GM21447 (cell line): Measurements from ENCODE around the gene FTCD.
"Not testable (repeated sequence)": the region's sequence is repeated elsewhere in the genome, so short reads cannot be mapped to it uniquely, and the experiment has no call there.

Experiments used
- ATAC-seq: cut with Tn5 transposase; IDR thresholded peaks from one replicate; pipeline ENCODE4 v1.9.1; 2021; ENCODE audit not compliant: unreplicated experiment

Gene FTCD

DNA sequence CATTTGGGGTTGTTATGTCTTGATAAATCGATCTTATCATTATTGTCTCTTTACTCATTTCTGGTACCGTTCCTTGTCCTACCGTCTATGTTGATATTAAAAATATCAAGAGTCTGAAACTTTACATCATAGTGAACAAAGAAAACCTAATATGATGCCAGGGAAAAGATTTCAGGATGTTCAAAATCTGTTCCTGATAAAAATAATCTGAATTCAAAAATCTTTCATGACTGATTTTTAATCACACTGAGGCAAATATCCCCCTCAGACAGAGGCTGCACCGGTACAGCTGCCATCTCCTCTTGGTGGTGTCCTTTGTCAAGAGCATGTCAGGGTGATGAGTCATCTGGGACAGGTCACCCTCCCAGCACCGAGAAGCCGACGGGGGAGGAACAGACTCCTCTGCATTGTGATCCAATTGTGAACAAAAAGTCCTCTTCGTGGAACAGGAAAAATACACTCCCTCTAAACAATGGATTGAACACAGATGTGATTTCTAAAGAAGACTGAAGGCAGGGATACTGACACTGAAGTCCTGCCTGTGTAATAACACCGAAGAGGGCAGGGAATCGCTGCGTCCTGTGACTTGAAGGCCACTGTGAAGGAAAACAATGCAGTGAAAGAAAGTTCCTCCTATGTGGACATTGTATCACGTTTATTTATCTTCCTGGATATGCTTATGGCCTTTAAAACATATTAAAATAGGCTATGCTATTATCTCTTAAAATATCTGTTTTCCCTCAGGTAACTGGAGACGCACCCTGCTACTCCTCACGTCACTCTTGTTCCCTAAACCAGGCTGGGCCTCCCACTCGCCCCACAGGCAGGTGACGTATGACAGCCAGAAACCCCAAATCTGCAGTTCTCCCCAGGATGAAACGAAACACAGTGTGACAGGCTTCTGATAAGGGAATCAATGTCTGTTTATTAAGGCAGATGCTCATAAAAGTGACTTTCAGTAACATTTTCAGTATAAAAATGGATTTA, 33.1 kb upstream of the FTCD start:
- ATAC-seq: no peak

DNA sequence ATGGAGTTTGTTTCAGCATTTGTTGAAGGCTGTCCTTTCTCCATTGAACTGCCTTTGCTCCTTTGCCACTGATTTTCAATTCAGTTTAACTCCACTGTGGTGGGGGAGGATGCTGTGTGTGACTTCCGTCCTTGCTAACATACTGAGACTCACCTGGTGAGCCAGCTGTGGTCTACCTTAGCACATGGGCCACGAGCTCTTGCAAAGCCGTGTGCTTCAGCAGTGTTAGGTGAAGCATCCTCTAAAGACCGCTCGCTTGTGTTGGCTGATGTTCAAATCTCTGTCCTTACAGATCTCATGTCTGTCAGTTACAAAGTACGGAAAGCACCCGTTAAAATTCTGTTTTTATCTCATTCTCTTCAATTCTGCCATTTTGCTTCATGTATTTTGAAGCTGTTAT, 32.4 kb upstream of the FTCD start:
- ATAC-seq: no peak

DNA sequence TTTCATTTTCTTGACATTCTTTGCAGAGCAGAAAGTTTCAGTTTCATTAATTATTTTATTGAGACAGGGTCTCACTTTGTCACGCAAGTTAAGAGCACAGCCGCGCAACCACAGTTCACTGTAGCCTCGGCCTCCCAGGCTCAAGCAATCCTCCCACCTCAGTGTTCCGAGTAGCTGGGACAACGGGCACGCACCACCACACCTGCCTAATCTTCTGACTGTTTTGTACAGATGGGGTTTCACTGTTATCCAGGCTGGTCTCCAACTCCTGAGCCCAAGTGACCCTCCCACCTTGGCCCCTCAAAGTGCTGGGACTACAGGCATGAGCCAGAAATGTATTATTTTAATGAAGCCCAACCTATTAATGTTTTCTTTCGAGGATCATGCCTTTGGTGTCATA, 31.9 kb upstream of the FTCD start:
- no peak for ATAC-seq

DNA sequence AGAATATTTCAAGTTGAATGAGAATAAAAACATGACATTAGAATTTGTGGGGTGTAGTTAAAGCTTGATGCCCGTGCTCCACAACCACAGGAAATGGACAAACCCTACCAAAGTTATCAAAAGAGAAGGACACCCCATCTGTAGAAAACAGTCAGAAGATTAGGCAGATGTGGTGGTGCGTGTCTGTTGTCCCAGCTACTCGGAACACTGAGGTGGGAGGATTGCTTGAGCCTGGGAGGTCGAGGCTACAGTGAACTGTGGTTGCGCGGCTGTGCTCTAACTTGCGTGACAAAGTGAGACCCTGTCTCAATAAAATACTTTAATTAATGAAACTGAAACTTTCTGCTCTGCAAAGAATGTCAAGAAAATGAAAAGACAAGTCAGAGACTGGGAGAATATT, 30.3 kb upstream of the FTCD start:
- no peak for ATAC-seq

DNA sequence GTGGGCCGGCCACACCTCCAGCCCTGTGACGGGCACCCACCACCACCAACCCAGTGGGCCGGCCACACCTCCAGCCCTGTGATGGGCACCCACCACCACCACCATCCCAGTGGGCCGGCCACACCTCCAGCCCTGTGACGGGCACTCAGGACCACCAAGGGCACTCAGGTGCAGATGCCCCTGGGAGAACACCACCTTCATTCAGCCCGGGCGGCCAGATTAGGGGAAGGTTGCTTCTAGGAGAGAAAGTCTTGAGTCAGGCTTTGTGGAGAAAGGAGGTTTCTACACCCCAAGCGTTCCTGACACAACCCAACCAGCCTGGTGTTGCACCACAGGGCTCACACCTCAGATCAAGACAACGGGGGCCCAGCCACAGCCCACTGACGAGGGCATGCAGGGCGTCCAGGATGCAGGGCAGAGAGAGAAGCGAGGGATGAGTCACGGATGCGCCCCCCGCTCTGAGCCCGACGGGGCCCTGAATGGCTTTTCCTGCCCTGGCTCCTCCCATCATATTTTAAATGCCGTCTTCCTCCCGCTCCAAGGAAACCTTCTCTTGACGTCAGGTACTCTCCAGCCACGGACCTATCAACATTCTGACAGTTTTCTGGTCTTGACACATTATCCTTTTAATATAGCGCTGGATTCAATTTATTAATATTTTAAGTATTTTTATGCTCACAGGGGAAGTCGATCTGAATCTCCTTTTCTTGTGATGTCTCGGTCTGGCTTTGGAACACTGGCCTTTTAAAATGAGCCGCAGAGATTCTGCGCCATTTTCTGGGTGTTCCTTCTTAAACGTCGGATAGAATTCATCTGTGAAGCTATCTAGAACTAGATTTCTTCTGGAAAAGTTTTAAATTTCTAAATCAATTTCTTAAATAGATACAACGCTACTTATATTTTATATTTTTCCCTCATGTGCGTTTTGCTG, 29.5 kb upstream of the FTCD start:
- peak; percentile 62 for ATAC-seq

DNA sequence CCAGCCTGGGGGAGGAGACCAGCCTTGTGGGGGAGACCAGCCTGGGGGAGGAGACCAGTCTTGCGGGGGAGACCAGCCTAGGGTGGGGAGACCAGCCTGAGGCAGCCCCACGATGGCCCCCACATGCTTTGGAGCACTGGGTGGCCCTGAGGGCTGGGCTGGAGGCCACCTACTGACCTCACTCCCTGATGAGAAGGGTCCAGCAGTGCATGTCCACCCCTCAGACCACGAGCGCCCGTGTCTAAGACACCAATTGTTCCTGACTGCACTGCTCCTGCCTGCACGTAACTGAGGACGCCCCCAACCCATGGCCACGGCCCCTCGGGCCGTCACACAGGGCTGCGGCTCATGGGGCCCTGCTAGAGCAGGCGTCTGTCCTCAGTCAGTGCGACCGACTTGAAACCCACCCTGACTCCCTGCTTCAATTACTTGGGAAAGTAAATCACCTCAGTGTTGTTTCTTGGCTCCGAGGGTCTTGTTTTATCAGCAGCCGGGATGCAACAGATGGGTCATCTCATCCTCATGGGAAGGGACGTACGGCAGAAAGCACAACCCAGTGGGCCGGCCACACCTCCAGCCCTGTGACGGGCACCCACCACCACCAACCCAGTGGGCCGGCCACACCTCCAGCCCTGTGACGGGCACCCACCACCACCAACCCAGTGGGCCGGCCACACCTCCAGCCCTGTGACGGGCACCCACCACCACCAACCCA, 28.7 kb upstream of the FTCD start, which contains the start of gene SPATC1L:
SPATC1L (minus strand) TSS at position 550 of the 715 bp plus-strand sequence. CDS start 1,643 bp downstream, outside the sequence.
- ATAC-seq: peak; percentile 58

DNA sequence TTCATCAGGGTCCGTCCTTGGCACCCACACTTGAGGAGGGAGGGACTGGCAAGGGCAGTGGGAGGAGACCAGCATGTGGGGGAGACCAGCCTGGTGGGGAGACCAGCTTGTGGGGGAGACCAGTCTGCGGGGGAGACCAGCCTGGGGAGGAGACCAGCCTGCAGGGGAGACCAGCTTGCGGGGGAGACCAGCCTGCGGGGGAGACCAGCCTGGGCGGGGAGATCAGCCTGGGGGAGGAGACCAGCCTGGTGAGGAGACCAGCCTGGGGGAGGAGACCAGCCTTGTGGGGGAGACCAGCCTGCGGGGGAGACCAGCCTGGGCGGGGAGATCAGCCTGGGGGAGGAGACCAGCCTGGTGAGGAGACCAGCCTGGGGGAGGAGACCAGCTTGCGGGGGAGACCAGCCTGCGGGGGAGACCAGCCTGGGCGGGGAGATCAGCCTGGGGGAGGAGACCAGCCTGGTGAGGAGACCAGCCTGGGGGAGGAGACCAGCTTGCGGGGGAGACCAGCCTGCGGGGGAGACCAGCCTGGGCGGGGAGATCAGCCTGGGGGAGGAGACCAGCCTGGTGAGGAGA, 28.0 kb upstream of the FTCD start:
- ATAC-seq: not testable (repeated sequence)

DNA sequence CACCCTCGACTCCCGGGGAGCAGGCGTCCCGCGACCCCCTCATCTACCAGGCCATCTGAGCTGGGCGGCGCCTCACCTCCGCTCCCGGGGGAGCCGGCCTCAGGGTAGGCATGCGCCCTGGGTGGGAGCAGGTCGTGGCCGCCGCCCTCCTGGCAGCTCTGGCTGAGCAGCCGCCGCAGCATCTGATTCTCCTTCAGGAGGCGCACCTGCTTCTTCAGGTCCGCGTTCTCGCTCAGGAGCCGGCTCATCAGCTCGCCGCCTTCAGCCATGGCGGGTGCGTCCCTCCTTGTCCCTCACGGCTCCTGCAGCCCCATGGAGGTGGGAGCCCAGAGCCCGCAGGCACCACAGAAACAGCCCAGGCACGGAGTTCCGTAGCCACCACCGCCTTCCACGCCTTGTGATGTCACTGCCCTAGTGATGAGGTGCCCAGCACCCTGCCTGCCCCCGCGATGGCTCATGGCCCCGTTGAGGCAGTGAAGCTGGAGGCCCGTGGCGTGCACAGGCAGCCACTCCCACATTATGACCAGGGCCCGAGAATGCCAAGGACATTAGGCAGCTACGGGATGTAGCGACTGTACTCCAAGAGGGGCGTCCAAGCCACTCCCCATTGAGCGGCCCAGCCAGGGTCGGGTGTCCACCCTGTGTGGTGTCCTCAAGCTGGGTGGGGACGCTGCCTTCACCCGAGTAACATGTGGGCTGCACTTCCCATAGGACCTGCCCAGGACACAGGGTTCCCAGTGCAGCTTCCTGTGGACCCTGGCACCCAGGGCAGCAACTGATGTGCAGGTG, 27.4 kb upstream of the FTCD start:
- ATAC-seq: no peak

DNA sequence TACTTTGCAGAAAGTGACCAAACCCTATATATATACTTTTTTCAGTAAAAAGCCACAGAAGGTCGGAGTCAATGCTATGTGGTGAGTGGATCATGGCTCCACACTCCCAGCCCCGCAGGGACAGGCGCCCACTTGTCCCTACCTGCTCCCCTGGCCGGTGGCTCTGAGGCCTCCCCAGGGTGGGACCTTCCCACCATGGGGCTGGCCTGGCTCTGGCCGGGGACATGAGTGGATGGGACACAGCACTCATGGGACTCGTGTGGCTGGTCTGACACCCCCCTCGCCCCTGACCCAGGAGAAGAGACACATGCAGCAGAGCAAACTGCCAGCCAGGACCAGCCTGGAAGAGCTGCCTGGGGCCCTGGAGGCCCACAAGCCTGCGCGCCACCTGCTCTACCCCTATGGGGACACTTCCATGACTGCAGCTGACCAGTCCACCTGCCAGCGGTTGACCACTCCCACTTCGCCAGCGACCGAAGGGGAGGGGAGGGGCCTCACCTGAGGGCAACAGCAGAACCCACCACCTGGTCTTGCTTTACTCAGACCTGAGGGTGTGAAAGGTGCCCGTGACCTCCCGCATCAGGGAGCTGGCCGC, 26.7 kb upstream of the FTCD start:
- ATAC-seq: no peak

DNA sequence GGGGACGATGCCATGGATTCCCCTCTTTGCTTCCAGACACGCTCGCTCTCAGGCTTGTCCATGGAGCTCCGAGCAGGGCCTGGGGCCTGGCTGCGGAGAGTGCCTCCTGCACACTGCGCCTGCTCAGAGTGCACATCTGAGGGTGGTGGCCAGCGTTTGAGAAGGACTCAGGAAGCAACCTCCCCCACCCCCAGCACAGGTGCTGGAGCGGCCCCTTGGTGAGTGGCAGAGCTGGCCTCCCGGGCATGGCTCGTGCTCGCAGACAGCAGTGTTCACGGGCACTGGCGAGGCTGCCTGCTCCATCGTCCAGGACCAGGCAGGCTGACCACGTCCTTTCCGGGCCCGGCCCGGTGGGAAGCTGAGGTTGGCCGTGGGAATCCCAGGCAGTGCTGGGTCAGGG, 26.1 kb upstream of the FTCD start:
- ATAC-seq: no peak

DNA sequence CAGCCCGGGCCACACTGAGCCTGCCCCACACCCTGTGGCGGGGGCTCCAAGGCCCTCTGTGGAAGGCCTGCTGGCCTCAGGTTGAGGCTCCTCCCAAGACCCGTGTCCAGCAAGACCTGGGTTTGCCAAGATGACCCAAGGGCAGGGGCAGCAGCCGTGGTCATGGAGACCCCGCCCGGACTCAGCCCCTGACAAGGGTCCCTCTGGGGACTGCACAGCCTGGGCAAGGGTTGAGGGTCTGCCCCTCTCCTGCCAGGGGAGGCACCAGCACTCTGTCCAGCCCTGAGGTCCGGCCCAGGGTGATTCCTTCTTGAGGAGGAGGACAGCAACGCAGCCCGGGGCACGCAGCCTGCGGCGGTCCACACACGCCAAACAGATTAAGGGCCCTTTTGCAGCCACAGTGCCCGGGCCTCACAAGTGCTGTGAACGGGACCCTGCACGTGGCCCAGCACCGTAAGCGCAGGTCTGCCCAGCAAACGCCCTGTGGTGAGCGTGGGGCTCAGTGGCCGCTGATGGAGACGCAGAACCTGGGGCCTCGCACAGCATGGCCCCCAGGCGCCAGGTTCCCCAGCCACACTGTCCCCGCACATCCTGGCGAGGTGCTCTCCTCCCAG, 25.5 kb upstream of the FTCD start:
- no peak for ATAC-seq

DNA sequence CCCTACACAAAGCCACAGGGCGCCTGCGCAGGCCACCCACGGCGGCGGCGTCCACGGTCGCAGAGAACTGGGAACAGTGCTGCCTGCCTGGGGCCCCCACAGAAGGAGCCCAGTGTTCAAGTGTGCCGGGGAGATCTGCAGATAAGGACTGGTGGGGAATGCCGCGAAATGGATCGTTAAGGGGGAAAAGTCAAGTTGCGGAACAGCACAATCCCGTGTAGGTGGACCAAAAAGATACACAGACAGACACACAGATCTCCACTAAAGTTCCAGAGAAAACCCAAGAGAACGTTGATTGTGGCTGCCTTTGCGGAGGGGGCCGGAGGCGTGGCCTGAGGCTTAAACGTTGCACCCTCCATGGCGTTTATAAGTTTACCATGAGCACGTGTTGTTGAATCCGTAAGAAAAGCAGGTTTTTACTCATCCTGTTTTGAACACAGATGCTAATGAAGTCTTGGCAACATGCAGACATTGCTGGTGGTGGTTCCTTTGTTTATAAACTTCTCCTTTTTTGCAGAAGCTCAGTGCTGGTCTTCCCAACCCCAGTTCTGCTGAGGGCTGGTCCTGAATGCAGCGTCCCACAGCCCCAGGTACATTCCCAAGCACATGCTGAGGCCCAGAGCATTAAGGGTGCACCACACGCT, 24.8 kb upstream of the FTCD start:
- ATAC-seq: no peak

DNA sequence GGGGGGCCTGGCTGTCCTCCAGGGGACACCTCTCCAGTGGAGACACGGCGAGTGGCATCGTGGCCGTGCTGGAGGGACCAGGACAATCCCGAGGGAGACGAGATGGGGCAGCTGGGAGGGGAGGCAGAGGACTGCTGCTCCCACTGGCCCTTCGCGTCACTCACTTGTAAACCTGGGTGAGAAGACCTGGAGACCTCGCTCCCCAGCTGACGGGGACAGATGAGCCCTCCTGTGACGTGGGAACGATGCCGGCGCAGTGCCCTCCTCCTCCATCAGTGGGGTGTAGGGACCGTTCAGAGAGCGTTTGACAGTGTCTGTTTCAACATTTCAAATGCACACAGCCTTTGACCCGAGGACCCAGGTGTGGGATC, 24.3 kb upstream of the FTCD start:
- ATAC-seq: no peak

DNA sequence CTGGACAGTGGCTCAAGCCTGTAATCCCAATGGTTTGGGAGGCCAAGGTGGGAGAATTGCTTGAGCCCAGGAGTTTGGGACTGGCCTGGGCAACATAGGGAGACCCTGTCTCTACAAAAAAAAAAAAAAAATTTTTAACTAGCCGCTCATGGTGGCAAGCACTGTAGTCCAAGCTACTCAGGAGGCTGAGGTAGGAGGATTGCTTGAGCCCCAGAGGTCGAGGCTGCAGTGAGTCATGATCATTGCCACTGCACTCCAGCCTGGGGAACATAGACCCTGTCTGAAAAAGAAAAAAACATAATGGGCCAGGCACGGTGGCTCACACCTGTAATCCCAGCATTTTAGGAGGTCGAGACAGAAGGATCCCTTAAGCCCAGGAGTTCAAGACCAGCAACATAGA, 23.6 kb upstream of the FTCD start:
- ATAC-seq: no peak

DNA sequence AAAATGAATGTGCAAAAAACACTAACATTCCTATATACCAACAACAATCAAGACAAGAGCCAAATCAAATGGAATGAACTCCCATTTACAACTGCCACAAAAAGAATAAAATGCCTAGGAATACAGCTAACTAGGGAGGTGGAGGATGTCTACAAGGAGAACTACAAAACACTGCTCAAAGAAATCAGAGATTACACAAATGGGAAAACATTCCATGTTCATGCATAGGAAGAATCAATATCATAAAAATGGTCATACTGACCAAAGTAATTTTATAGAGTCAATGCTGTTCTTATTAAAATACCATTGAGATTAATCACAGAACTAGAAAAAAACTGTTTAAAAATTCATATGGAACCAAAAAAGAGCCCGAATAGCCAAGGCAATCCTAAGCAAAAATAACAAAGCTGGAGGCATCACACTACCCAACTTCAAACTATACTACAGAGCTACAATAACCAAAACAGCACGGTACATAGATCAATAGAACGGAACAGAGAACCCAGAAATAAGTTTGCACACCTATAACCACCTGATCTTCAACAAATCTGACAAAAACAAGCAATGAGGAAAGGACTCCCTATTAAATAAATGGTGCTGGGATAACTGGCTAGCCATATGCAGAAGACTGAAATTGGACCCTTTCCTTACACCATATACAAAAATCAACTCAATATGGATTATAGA, 21.2 kb upstream of the FTCD start:
- not testable (repeated sequence) for ATAC-seq

DNA sequence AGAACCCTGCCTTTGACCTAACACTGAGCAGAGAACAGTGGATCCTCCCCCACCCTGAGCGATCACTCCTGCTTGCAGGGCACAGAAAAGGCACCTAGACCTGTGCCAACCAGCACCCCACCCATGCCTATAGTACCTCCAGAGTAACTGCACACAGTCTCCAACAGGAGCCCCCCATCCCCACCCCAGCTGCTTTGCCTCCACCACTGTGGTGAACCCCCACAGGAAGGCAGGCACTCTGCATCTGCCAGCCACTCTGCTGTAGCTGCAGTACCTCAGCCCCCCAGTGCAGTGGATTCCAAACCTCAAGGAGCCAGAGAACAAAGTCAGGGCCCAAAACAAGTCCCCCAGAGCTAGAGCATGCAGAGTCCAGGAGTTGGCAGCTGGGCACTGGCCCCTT, 18.2 kb upstream of the FTCD start:
- no peak for ATAC-seq

DNA sequence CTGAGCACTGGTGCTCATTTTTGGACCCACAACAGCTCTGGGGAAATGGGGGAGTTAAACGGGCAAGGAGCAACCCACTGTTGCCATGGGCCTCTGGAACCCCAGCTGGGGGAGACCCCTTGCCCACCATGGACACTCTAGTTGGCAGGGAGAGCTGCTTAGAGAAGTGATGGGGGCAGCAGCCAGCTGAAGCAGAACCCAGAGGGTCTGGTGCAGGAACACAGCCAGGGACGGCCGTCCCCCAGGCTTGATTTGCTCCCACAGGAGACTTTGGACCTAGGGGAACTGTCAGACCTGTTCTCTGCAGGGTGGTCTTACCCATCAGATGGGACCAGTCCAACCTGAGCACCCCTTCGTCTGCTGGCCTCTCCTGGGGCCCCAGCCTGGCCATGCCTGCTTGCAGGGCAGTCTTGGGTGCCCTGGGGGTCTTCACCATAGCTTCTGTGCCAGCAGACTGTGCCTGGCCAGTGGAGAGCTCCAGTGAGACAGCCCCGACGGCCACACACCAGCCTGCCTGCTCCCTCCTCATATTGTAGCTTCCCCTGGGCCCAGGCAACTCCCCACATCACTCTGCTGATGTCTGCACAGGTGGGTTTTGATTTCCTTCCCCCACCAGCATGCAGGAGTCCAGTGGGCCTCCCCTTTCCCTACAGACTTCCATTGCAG, 17.6 kb upstream of the FTCD start:
- ATAC-seq: no peak
